ENCODE results near the gene CCDC15.
"Not testable (repeated sequence)": the region's sequence is repeated elsewhere in the genome, so short reads cannot be mapped to it uniquely, and the experiment has no call there.

Gene CCDC15

GRCh38 chr11:124943254-124943616 lies 10.8 kb upstream of the CCDC15 start:
- DNase-seq = no peak

GRCh38 chr11:124943741-124944140 lies 10.3 kb upstream of the CCDC15 start:
- no peak for DNase-seq

DNA sequence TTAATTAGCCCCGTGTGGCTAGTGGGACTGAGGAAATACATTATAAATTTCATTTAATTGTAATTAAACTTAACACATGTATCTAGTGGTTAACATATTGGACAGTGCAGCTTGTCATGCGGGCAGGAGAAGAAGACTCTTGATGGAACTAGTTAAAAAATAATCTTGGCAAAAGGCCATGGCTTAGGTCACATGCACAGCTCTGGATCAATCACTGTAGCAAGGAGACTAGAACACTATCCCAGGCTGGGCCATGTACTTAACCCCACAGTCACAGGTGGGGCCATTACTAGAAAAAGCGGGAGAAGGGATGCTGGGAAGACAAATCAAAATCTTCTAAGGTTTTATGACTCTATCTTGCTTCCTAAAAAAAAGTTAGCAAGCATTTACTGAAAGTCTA lies 9.4 kb upstream of the CCDC15 start:
- no peak for DNase-seq

GRCh38 chr11:124945826-124946225 lies 8.2 kb upstream of the CCDC15 start:
- DNase-seq = no peak

DNA sequence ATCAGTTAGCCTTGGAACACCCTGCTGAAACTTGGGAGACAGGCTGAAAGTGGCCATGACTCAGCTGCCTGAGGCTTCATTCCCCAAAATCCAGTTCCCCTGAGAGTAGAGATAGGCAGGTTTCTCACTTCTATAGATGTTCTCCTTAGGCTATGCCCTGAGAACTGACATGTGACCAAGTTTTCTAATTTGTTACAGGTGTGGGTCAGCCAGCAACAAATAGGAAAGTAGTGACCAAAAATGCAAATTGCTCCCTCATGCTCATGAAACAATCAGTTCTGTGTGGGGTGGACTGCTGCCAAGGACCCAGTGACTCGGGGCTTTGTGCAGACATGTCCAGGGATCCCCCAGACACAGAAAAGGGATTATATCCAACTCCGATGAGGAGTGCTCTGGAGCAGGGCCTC lies 7.3 kb upstream of the CCDC15 start:
- no peak for DNase-seq

DNA sequence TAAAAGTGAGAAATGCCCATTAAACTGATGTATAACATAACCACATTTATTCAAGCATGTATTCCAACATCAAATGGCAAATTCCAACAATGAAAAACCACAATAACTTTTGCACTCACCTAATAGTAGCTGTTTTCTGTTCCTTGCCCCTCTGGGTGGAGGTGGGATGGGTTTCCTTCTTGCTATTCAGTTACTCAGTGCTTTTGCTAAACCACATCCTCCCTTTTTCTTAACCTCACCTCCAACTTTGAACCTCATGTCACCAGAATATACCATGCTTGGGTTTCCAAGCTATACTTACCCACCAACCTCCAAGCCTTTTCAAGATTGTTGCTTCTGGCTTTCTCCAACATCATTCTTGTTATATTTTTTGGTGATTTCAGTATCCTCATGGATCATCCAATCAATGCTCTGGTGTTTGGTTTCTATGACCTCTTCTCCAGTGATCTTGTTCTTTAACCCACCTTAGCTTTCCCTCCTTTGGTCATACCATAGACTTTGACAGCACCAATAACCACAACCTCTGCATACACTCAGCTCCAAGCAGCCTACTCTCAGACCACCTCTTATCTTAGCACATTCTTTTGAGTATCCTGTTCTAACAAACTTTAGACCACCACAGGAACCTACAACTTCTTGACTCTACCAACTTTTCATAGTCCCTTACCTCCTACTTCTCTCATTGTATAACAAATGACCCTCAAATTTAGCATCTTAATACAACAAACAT lies 3.2 kb upstream of the CCDC15 start:
- peak; percentile 2 for DNase-seq

GRCh38 chr11:124951341-124951740 lies 2.7 kb upstream of the CCDC15 start:
- DNase-seq = no peak

DNA sequence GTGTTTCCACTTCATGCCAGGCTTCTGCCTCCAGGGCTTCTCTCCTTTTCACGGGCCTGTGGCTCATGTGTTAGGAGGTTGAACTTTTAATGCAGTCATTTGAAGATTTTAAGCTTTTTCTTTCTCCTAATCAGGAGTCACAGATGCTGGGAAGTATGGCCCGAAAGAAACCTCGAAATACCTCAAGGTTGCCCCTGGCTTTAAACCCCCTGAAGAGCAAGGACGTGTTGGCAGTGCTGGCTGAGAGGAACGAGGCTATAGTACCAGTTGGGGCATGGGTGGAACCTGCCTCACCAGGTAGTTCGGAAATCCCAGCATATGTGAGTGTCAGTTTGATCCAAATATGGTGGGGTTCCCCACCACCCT lies 571 bp downstream of the CCDC15 start:
- no peak for DNase-seq

- no peak for DNase-seq
Observed at GRCh38 chr11:124955035-124955434, 1.0 kb downstream of the CCDC15 start.

GRCh38 chr11:124961972-124962609 lies 8.1 kb downstream of the CCDC15 start:
- no peak for DNase-seq

- not testable (repeated sequence) for DNase-seq
Observed at GRCh38 chr11:124968197-124968596, 14.2 kb downstream of the CCDC15 start.

GRCh38 chr11:124970925-124971324 lies 16.9 kb downstream of the CCDC15 start:
- DNase-seq = no peak

GRCh38 chr11:124971810-124972209 lies 17.8 kb downstream of the CCDC15 start:
- no peak for DNase-seq

- no peak for DNase-seq
Observed at GRCh38 chr11:124976531-124976930, 22.5 kb downstream of the CCDC15 start.

DNA sequence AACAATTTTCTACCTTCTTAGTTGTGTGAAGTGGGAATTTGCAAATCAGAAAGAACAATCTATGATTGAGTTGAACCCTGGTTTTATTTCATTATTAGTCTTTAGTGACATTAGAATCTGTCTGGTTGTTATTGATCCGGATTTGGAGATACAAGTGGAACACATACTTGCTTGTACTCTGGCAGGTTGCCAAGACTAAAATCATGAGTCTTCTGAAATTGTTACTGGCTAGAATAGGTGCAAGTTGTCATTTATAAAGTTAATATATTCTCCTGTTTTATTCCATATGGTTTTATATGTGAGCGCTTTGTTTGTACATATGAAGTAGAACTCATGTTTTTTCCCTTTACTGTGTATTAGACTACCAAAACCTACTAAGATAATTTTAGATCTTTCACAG lies 23.0 kb downstream of the CCDC15 start:
- no peak for DNase-seq

DNA sequence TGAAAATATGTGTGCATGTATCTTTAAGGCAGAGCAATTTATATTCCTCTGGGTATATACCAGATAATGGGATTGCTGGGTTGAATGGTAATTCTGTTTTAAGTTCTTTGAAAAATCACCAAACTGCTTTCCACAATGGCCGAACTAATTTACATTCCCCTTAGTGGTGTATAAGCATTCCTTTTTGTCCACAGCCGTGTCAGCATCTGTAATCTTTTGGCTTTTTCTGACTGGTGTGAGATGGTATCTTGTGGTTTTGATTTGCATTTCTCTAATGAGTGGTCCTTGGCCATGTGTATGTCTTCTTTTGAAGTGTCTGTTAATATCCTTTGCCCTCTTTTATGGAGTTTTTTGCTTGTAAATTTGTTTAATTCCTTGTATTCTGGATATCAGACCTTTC lies 24.3 kb downstream of the CCDC15 start:
- no peak for DNase-seq

DNA sequence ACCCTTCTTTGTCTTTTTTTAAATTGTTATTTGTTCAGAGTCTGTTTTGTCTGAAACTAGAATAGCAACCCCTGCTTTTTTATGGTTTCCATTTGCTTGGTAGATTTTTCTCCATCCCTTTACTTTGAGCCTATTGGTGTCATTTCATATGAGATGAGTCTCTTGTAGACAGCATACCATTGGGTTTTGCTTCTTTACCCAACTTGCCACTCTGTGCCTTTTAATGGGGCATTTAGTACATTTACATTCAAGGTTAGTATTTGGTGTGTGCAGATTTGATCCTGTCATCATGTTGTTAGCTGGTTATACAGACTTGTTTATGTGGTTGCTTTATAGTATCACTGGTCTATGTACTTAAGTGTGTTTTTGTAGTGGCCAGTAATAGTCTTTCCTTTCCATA lies 28.0 kb downstream of the CCDC15 start:
- DNase-seq = no peak

GRCh38 chr11:124983674-124984511 lies 29.9 kb downstream of the CCDC15 start:
- no peak for DNase-seq

- no peak for DNase-seq
Observed at GRCh38 chr11:124984512-124984854, 30.5 kb downstream of the CCDC15 start.

GRCh38 chr11:124987096-124987495 lies 33.1 kb downstream of the CCDC15 start:
- no peak for DNase-seq

DNA sequence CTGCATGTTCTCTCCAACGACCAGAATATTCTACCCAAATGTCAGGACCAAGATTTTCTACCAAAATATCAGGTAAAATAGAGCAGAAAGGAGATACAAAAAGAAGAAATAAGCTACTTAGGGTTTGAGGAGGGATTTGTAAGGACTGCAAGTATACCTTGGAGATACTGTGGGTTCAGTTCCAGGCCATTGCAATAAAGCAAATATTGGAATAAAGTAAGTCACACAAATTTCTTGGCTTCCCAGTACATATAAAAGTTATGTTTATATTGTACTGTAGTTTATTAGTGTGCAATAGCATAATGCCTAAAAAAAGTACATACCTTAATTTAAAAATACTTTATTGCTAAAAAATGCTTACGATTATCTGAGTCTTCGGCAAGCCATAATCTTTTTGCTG lies 34.1 kb downstream of the CCDC15 start:
- DNase-seq = no peak

DNA sequence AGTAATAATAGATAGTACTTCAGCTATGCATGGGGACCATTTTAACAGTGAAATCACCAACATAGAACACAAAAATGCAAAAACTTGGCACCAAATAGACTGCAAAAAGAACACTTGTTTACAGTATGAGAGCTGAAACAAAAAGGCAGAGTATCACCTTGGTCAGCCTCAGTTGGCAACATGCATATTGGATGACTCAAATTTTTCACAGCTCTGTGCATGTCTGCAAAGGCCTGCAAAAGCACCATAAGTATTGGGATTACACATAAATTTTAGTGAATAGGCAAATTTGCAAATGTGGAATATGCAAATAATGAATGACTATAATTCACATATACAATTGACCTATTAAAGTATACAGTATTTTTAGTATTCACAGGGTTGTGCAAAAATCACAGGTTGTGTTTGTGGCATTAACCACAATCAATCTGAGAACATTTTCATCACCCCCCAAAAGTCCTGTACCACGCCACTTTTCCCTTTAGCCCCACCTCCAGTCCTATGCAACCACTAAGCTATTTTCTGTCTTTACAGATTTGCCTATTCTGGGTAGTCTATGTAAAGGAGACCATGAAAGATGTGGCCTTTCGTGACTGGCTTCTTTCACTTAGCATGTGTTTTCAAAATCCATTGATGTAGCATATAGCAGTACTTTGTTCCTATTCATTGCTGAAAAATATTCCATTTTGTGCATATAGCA lies 47.2 kb downstream of the CCDC15 start:
- peak; percentile 6 for DNase-seq

- no peak for DNase-seq
Observed at GRCh38 chr11:125001849-125002248, 47.8 kb downstream of the CCDC15 start.

DNA sequence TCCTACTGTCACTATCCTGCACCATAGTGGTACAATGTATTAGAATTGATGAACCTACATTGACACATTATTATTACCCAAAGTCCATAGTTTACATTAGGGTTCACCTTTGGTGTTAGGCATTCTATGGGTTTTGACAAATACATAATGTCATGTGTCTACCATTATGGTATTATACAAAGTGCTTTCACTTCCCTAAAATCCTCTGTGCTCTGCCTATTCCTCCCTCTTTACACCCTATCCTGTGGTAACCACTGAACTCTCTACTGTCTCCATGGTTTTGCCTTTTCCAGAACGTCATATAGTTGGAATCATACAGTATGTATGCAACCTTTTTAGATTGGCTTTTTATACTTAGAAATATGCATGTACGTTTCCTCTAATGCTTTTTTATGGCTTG lies 51.5 kb downstream of the CCDC15 start:
- no peak for DNase-seq

Measured in NK-92 treated with Interleukin-12 subunit alpha and Interleukin-12 subunit beta, amount 100 ng/mL, for 24 hours (cell line).